SK-N-SH (cell line): ENCODE measurements around the gene RBM18. TPM values are rescaled to one million over a fixed set of nuclear protein-coding genes. Genes with fewer than 3 reads are reported as not detected.

Experiments
- CTCF ChIA-PET: fragments of 300-600, 350-600 bp; formaldehyde crosslinking; extraction: SDS; loops from one replicate; lab custom pipeline; 2021; lab: Yijun Ruan, JAX
- POLR2A ChIA-PET: fragments of 350-600 bp; sonication (Branson Sonifier 250); formaldehyde crosslinking; extraction: SDS; loops from one replicate; lab custom pipeline; 2020; ENCODE audit warnings: antibody characterized with exemption, inconsistent platforms; lab: Yijun Ruan, JAX
- DNase-seq: peaks from one replicate; pipeline ENCODE4 v3.0.0; 2012
- H2AFZ ChIP-seq: fragments of 200-600 bp; sonication (generic); 2 replicates; pipeline ENCODE4 v1.8.1; 2016; ENCODE audit warnings: antibody characterized with exemption, mild to moderate bottlenecking, low read depth
- H3F3A ChIP-seq: fragments of 200-600 bp; sonication (generic); replicated peaks from 2 replicates; pipeline ENCODE3; 2016; ENCODE audit warnings: antibody characterized with exemption, mild to moderate bottlenecking; ENCODE audit not compliant: insufficient read depth
- H3K27ac ChIP-seq, 2 experiments: fragments of 200-500 bp in 1 of 2; fragments of 200-600 bp in 1 of 2; sonication (Bioruptor generic) in 1 of 2; sonication (generic), shearing (Covaris generic) in 1 of 2; 2 replicates each; pipeline versions ENCODE4 v1.5.1 to v1.6.1; 2014 to 2016; ENCODE audit warnings: low read depth in 2 of 2, inconsistent platforms in 1 of 2, low read length in 1 of 2, mild to moderate bottlenecking in 1 of 2, mixed read lengths in 1 of 2
- H3K27me3 ChIP-seq: fragments of 200-600 bp; sonication (generic), shearing (Covaris generic); 2 replicates; pipeline ENCODE4 v1.6.1; 2016; ENCODE audit warnings: mixed run types; ENCODE audit not compliant: insufficient read depth
- H3K36me3 ChIP-seq, 2 experiments: fragments of 200-500 bp in 1 of 2; fragments of 200-600 bp in 1 of 2; sonication (Bioruptor generic) in 1 of 2; sonication (generic) in 1 of 2; replicated peaks in 1 of 2; 2 replicates each; pipeline versions ENCODE3 to v1.5.1; 2014 to 2016; ENCODE audit warnings: low read length in 1 of 2, mild to moderate bottlenecking in 1 of 2; ENCODE audit not compliant: insufficient read depth in 2 of 2, control insufficient read depth in 1 of 2
- H3K4me1 ChIP-seq, 2 experiments: fragments of 200-500 bp in 1 of 2; fragments of 200-600 bp in 1 of 2; sonication (Bioruptor generic) in 1 of 2; sonication (generic), shearing (Covaris generic) in 1 of 2; 2 replicates each; pipeline versions ENCODE4 v1.5.1 to v1.6.1; 2014 to 2016; ENCODE audit warnings: low read depth in 1 of 2, low read length in 1 of 2, mixed run types in 1 of 2; ENCODE audit not compliant: insufficient read depth in 2 of 2, control insufficient read depth in 1 of 2
- H3K4me2 ChIP-seq: fragments of 200-600 bp; sonication (generic), shearing (Covaris generic); 2 replicates; pipeline ENCODE4 v1.6.1; 2017; ENCODE audit warnings: mixed run types
- H3K4me3 ChIP-seq, 2 experiments: fragments of 200-500 bp in 1 of 2; fragments of 200-600 bp in 1 of 2; sonication (Bioruptor generic) in 1 of 2; sonication (generic), shearing (Covaris generic) in 1 of 2; 2 replicates each; pipeline versions ENCODE4 v1.5.1 to v1.8.1; 2014 to 2016; ENCODE audit warnings: low read depth in 2 of 2, inconsistent platforms in 1 of 2, low read length in 1 of 2, mild to moderate bottlenecking in 1 of 2, mixed read lengths in 1 of 2, moderate library complexity in 1 of 2
- H3K79me2 ChIP-seq: fragments of 200-600 bp; sonication (generic); 2 replicates; pipeline ENCODE4 v1.8.1; 2017; ENCODE audit warnings: mild to moderate bottlenecking; ENCODE audit not compliant: insufficient read depth
- H3K9ac ChIP-seq: fragments of 200-600 bp; sonication (generic); 2 replicates; pipeline ENCODE4 v1.6.1; 2017; ENCODE audit warnings: mixed run types
- H3K9me2 ChIP-seq: fragments of 200-600 bp; sonication (generic); 2 replicates; pipeline ENCODE4 v1.6.1; 2017; ENCODE audit warnings: mixed run types
- H3K9me3 ChIP-seq: fragments of 200-600 bp; sonication (generic); 2 replicates; pipeline ENCODE4 v1.6.1; 2017; ENCODE audit warnings: mixed run types, mild to moderate bottlenecking, moderate library complexity
- H4K20me1 ChIP-seq: fragments of 200-600 bp; sonication (generic); 2 replicates; pipeline ENCODE4 v1.6.1; 2017; ENCODE audit warnings: mild to moderate bottlenecking, mixed run types; ENCODE audit not compliant: insufficient read depth
- CHD2 ChIP-seq: fragments of 150-350 bp; IDR thresholded peaks from 2 replicates; pipeline ENCODE4 v1.6.1; 2018; ENCODE audit warnings: low read length; ENCODE audit not compliant: partially characterized antibody
- CTCF ChIP-seq: fragments of 200-600 bp; sonication (generic); IDR thresholded peaks from 2 replicates; pipeline ENCODE4 v1.6.1; 2017; ENCODE audit warnings: antibody characterized with exemption, mild to moderate bottlenecking, moderate library complexity
- FOXJ3 ChIP-seq: sonication (generic); formaldehyde crosslinking; IDR thresholded peaks from 2 replicates; pipeline ENCODE4 v1.5.1; 2020; ENCODE audit warnings: mild to moderate bottlenecking, missing genetic modification reagents
- GATA2 ChIP-seq: sonication (generic); formaldehyde crosslinking; IDR thresholded peaks from 2 replicates; pipeline ENCODE4 v1.5.0; 2020; ENCODE audit warnings: mild to moderate bottlenecking, missing genetic modification reagents
- JUND ChIP-seq: IDR thresholded peaks from 2 replicates; pipeline ENCODE4 v1.4.0; 2012
- NRF1 ChIP-seq: IDR thresholded peaks from 2 replicates; pipeline ENCODE4 v1.6.1; 2012; ENCODE audit warnings: low read depth, mild to moderate bottlenecking, low read length
- POLR2AphosphoS5 ChIP-seq: IDR thresholded peaks from 2 replicates; pipeline ENCODE4 v1.6.1; 2012; ENCODE audit warnings: low read depth, low read length
- RCOR1 ChIP-seq: fragments of 150-350 bp; IDR thresholded peaks from 2 replicates; pipeline ENCODE4 v1.6.1; 2017; ENCODE audit warnings: antibody characterized with exemption, low read length
- REST ChIP-seq: IDR thresholded peaks from 2 replicates; pipeline ENCODE4 v1.6.1; 2012; ENCODE audit warnings: mild to moderate bottlenecking, low read depth, low read length, moderate library complexity
- TAF1 ChIP-seq: IDR thresholded peaks from 2 replicates; pipeline ENCODE4 v1.6.1; 2012; ENCODE audit warnings: low read depth, mild to moderate bottlenecking, low read length, moderate library complexity, borderline replicate concordance
- USF2 ChIP-seq: fragments of 150-350 bp; IDR thresholded peaks from 2 replicates; pipeline ENCODE4 v1.6.1; 2017; ENCODE audit warnings: antibody characterized with exemption, low read length, low read depth, borderline replicate concordance
- YY1 ChIP-seq: IDR thresholded peaks from 2 replicates; pipeline ENCODE4 v1.4.0; 2012; ENCODE audit warnings: low read depth, mild to moderate bottlenecking
- ZBTB33 ChIP-seq: IDR thresholded peaks from 2 replicates; pipeline ENCODE4 v1.4.0; 2012; ENCODE audit warnings: low read depth, borderline replicate concordance
- WGBS: methylation state at CpG from one replicate; pipeline ENCODE4 v1.1.6; 2017; ENCODE audit warnings: low lambda C conversion rate; 5-methylcytosine and 5-hydroxymethylcytosine counted together
- polyA plus RNA-seq, 3 experiments: library from polyadenylated mRNA; depleted of rRNA; stranded (reverse); fragments of >200 nt; gene quantifications; 2 replicates each; pipeline ENCODE4 v1.2.3, GENCODE V29; 2012

Gene RBM18
- polyA plus RNA-seq, 1 of the 3 experiments (the other 2 are of a cell fraction): 8.2 TPM

- Histone ChIP-seq H3K9me2 (no peaks in the 10 kb centered on the region), H3K27ac (no peak overlapping the region), H3K9me3 (no peaks in the 10 kb centered on the region), H2AFZ (no peak overlapping the region), H3K79me2 (no peaks in the 10 kb centered on the region), H3F3A (no peaks in the 10 kb centered on the region), H4K20me1 (no peaks in the 10 kb centered on the region), H3K9ac (no peak overlapping the region), H3K4me1 (peaks cover 0 to 8% of the 10 kb centered on the region in 2 experiments; a peak in 2 of 4 replicates), H3K27me3 (no peaks in the 10 kb centered on the region), H3K36me3 (peaks cover 43 to 76% of the 10 kb centered on the region in 2 experiments), H3K4me2 (no peak overlapping the region), H3K4me3 (no peak overlapping the region)
- 93% methylated on average over 1 of the region's 1 CpG for WGBS
- CTCF ChIA-PET: interaction anchor here (0.6 to 2.2 kb wide), 2 partner anchors 108 to 164 kb away, joined by 3 to 5 read pairs; no protein-coding TSS in a partner anchor
- DNase-seq: no peak
- no peak for TF ChIP-seq RCOR1
- no peak for TF ChIP-seq TAF1
- no peak for TF ChIP-seq REST
- no peak for TF ChIP-seq USF2
- no peak for TF ChIP-seq ZBTB33
- TF ChIP-seq FOXJ3 (CRISPR knock-in tag): no peak
- TF ChIP-seq NRF1: no peak
- no peak for TF ChIP-seq POLR2AphosphoS5
- TF ChIP-seq JUND: no peak
- TF ChIP-seq CHD2: no peak
- no peak for TF ChIP-seq GATA2 (CRISPR knock-in tag)
- no peak for TF ChIP-seq CTCF
- no peak for TF ChIP-seq YY1
- POLR2A ChIA-PET: no interaction called here
Measured at GRCh38 chr9:122286764-122287163, 22.1 kb upstream of the RBM18 start.
